ENCODE results near the gene RHOD.

RHOD gene

DNA sequence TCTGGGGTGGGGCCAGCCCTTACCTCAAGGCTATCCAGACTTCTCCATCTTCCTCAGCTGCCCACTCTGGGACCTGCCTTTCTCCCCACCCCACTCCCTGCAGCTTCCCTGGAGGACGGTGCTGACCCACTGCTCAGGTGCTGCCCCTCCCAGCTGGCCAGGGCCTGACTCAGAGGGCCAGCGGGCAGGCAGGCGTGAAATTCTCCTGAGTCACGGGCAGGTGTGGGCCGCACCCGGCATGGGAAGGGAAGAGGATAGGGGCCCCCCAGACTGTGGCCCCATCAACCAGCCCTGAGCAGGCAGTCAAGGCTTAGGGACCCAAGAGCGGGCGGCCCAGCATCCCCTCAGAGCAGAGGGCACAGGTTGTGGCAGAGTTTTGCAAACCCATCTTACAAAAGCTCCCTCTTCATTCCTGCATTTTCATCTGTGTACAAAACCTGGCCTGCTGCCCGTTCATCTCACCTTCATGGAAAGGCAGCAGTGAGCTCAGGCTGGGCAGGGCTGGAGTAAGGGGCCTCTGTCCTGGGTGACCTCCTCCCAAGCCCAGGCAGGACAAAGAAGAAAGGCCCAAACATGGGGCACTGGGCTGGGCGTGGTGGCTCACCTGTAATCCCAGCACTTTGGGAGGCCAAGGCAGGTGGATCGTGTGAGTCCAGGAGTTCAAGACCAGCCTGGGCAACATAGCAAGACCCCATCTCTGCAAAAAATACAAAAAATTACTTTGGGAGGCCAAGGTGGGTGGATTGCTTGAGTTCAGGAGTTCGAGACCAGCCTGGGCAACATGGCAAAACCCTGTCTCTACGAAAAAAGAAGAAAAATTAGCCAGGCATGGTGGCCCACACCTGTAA lies 6.1 kb downstream of the RHOD start:
- DNase-seq (ENCODE audit: low read depth in 2 of 2), result no peak

DNA sequence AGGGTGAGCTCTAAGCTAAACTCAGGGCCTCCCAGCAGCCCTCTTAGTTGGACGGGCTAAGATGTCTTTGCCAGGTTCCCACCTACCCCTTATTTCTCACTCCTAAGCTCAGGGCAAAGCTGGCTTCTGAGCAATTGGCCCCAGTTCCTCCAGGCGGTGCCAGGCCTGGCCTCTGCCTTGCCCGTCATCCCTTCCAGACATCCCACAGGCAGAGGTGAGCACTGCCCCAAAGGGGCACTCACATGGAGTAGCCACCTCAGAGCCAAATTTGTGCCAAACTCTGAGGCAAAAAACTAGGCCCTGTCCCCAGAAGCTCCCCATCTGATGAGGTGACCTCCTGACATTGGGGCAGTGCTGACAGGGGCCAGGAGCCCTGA lies 9.7 kb downstream of the RHOD start:
- no peak for DNase-seq (ENCODE audit: low read depth in 2 of 2)

DNA sequence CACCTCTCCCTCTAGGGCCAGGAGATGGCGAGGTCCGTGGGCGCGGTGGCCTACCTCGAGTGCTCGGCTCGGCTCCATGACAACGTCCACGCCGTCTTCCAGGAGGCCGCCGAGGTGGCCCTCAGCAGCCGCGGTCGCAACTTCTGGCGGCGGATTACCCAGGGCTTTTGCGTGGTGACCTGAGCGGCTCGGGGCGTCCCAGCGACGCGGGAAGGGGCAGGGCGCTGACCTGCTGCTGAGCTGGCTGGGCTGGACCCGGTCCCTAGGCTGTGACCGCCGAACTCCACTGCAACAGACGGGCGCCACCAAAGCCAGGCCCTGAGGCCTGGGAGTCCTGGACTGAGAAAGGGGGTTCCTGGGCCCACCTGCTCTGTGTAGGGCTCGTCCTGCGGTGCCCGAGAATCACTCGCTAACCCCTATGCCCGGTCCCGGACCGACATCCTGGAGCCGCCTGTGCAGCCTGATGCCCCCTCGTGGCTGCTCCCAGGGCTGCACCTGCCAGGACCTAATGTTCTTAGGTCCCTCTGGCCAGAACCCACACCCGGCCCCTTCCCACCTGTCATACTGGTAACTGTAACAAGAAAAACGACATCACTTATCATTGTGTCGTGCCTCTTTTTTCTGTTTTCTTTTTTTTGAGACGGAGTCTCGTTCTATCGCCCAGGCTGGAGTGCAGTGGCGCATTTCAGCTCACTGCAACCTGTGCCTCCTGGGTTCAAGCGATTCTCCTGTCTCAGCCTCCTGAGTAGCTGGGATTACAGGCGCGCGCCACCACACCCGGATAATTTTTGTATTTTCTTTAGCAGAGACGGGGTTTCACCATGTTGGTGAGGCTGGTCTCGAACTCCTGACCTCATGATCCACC lies 15.0 kb downstream of the RHOD start:
- DNase-seq (ENCODE audit: low read depth in 2 of 2), result peak; percentile 29 to 57

DNA sequence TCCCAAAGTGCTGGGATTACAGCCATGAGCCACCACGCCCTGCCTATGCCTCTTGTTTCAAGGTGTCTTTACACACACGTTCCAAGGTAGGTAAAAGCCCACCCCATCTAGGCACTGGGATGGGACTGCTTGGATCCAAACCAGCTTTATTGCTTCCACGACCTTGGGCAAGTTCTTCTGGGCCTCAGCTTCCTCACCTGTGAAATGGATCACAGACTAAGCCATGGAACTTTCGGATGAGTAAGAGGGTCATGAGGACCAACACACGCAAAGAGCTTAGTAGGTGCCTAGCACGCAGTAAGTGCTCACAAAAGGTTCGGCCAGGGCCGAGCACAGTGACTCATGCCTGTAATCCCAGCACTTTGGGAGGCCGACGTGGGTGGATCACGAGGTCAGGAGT lies 15.6 kb downstream of the RHOD start:
- DNase-seq (ENCODE audit: low read depth in 2 of 2), result no peak

DNA sequence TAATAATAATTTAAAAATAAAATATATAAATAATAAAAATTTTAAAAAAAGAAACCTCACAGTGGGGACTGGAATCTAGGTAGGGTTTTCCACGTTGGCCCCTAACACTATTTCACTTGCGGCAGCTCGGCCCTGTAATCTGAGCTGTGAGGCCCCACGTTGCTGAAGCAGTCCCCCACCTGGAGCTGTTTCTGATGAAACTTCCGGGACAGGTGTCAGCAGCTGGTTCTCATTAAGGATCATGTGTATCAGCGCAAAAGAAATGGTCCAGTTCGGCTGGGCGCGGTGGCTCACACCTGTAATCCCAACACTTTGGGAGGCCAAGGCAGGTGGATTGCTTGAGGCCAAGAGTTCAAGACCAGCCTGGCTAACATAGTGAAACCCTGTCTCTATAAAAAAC lies 17.3 kb downstream of the RHOD start:
- DNase-seq (ENCODE audit: low read depth in 2 of 2), result no peak

DNA sequence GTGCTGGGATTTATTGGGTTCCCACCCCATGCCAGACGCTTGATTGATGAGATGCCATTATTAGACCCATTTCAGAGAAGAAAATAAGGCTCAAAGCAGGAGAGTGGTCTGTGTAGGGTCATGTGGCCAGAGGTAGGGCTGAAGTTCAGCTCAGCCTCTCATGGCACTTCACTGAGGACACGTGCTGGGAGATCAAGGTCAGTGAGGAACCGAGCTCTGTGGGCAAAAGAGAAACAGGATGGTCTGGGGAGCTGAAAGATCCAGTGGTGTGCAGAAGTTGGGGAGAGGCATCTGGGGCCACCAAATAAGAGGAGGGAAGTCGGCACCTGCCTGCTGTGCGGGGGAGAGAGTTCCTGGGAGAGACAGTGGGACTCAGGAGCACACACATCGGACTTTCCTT lies 19.6 kb downstream of the RHOD start:
- DNase-seq (ENCODE audit: low read depth in 2 of 2), result no peak

DNA sequence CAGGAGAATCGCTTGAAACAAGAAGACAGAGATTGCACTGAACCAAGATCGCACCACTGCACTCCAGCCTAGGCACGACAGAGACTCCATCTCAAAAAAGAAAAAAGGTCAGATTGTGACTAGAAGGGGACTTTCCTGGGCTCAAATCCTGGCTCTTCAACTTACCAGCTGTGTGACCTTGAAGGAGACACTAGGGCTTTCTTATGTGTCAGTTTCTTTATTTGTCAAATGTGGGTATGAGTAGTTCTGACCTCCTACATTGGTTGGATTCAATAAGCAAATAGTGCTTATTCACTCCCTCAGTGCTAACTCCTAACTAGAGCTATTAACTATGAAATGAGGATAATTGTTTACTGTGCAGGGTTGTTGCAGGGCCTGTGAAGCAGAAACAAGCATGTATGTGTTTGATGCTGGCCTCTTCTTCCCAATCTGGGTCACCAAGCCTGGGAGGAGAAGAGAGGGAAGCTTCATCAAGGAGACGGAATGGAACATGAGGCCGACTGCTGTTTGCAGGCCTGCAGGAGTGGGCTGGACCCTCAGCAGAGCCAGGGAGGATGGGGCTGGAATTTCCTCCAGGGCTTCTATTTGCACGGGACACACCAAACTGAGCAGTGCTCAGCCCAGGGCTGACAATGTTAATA lies 22.5 kb downstream of the RHOD start:
- no peak for DNase-seq (ENCODE audit: low read depth in 2 of 2)

DNA sequence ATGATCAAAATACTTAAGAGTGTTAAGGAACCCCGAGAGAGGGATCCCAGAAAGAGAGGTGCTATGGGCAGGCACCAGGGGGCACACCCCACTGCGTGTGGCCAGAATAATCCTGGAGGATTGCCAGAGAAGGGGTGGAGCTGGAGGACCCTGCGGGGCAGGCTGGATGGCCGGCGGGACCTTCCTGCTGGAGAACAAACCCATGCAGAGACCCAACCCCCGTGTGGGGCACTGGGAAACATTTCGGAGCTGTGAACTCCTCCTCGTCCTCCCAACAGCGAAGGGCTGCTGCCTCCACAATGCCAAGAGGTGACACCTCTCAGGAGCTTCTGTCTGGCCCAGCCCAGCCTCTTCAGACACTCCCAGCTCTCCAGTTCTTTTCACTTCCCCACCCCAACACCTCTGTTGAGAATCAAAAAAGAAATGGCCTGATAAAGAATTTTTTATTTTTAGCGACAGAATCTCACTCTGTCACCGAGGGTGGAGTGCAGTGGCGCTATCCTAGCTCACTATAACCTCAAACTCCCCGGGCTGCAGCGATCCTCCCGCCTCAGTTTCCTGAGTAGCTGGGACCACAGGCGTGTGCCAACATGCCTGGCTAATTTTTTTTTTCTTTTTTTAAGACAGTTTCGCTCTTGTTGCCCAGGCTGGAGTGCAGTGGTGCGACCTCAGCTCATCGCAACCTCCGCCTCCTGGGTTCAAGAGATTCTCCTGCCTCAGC lies 25.6 kb downstream of the RHOD start:
- DNase-seq (ENCODE audit: low read depth in 2 of 2), result no peak

DNA sequence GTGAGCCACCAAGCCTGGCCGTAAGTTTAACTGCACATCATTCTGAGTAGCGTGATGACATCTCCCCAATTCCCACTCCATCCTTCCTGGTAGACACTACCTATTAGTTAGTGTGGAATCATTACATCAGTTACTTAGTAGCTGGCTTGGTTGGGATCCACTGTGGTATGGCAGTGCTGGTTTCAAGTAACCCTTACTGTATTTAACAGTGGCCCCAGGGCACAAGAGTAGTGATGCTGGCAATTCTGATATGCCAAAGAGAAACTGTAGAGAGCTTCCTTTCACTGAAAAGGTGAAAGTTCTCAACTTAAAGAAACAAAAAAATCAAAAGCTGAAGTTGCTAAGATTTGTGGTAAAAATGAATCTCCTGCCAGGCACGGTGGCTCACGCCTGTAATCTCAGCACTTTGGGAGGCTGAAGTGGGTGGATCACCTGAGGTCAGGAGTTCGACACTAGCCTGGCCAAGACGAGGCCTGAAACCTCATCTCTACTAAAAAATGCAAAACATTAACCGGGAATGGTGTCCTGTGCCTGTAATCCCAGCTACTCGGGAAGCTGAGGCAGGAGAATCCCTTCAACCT lies 27.2 kb downstream of the RHOD start:
- no peak for DNase-seq (ENCODE audit: low read depth in 2 of 2)

DNA sequence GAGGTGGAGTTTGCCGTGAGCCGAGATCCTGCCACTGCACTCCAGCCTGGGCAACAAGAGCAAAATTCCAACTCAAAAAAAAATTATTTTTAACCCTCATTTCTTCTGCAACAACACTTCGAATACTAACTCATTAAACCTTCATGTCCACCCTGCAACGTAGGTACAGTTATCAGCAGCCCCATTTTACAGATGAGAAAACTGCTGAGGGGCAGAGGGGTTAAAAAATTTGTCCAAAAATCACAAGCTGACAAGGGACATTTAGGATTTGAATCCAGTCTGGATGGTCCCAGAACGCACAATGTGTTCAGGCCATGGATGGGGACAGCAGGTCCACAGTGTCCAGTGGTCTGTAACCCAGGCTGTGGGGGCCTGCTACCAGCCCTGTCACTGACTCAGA lies 29.0 kb downstream of the RHOD start:
- DNase-seq (ENCODE audit: low read depth in 2 of 2), result no peak

DNA sequence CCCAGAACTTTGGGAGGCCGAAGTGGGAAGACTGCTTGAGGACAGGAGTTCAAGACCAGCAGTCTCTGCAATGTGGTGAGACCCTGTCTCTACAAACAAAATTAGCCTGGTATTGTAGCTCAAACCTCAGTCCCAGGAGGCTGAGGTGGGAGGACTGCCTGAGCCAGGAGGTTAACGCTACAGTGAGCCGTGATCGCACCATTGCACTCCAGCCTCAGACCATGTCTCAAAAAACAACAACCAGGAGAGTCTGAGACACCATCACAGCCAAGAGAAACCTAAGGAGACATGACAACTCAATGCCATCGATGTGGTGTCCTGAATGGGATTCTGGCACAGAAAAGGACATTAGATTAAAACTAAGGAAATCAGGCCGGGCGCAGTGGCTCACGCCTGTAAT lies 34.1 kb downstream of the RHOD start:
- no peak for DNase-seq (ENCODE audit: low read depth in 2 of 2)

DNA sequence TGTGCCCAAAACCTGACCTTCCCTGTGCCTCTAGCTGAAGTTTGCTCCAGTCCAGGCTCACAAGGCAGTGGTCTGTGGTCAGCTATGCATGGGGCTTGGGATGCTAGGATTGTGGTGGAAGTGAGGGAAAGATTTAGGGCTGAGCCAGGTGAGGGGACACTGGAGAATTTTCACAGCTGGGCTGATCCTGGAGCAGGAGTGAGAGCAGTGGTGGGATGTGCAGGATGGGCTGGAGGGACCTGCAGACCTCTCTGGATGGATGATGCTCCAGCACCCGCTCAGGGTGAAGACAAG lies 38.5 kb downstream of the RHOD start:
- DNase-seq (ENCODE audit: low read depth in 2 of 2), result no peak

DNA sequence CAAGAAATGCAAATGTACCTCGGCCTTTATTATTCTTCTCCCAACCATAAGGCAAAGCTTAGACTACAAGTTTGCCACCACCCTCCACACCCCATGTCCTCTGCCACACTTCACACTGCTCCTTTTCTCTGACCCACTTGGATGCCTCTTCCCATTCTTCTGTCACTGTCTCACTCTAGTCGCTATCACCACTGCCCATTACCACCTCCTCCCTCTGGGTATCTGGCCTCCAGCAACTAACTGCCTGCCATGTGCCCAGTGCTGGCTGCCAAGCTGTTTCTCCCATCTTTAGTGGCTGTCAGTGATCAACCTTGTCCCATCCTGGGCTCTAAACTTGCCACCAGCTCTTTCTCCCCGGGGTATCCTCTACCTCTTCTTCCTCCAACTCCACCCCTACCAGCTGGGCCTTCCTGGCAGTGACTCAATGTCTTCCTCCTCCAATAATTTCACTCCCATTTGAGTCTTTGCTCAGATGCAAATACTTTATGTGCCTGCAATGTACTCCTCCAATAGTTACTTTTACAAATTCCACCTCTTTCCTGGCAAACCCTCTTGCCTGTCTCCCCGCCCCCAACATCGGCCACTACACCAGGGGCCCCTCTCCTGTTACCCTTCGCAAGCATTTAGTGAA lies 42.3 kb downstream of the RHOD start:
- no peak for DNase-seq (ENCODE audit: low read depth in 2 of 2)

DNA sequence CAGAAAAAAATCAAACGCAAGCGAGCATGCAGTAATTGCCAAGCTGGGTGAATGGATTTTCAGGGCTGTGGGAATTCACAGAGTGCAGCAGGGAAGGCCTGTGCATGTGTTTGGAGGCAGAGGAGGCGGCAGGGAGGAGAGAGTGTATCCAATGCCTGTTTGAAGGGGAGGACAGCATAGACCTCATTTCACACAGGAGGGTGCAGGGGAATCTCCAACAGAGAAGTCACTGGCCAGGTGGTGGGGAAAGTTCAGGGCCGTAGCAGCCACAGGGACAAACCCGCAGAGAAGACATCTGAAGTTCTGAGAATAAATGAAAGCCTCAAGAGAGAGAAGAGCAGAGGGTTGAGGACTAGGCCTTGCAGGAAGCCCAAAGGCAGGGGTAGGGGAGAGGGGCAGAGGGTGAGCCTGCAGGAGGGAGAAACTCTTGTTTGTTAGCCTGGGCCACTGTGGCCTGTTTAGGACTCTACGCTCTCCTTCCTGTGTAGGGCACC lies 43.2 kb downstream of the RHOD start:
- no peak for DNase-seq (ENCODE audit: low read depth in 2 of 2)

DNA sequence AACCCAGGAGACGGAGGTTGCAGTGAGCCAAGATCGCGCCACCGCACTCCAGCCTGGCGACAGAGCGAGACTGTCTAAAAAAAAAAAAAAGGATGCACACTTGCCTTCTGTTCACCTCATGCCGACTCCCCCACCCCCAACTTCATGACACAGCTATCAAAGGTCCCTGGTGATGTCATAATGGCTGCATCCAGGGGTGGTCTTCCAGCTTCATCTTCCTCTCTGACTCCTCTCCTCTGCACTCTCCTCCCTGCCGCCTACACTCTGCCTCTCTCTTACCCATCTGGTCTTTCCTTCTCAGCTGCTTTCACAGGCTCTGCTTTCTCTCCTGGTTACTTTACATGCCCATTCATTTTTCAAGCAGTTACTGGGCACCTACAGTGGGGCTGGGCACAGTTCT lies 46.0 kb downstream of the RHOD start:
- no peak for DNase-seq (ENCODE audit: low read depth in 2 of 2)

DNA sequence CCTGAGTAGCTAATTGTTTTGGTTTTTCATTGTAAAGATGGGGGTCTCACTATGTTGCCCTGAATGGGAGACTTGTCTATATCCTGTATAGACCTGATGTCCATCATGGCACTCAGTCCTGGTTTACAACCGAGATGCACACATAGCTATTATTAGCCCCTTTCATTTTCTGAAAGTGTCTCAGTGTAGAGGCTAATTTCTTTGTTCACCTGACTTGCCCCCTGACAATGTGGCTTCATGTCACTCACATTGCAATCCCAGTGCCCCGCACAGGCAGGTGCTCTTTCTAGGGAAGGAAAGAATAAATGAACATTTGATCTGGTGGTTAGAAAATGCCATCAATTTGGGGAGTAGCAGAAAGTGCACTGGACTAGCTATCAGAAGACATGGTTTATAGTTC lies 49.3 kb downstream of the RHOD start:
- DNase-seq (ENCODE audit: low read depth in 2 of 2), result no peak

DNA sequence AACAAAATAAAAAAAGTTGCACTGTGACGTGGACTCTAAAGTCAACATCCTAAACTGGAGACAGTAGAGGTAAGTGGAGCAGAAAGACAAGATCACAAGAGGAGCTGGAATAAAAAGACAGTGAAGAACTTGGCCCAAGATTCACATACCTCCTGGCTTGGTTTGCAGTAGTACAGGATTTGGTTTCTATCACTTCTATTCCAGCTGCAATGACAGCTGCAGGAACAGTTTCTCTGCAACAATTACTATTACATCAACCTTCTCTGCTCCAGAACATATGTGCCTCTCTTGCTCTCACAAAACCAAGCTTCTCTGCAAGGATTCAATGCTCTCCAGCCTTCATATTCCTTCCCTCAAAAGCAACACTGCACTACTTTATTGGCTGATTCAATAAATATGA lies 54.6 kb downstream of the RHOD start:
- no peak for DNase-seq (ENCODE audit: low read depth in 2 of 2)

DNA sequence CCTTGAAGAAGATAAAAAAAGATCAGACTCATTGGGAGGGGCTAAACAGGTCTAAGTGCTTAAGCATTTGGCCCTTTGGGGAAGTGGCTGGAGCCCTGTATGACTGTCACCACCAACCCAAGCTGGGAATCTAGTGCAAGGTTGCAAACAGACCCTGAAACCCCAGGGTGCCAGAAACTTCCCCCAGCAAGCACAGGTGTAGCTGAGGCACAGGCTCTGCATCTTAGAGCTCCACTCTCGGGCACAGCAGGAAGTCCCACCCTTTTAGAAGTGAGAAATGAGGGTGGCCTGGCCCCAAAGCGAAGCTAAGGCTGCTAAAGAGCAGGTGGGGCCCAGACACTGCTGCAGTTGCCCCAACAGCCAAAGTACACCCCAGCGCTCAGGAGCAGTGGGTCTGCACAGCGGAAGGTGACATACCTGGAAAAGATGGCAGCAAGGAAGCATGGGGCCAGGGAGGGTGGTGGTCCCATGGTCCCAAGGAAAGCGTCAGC lies 56.6 kb downstream of the RHOD start:
- no peak for DNase-seq (ENCODE audit: low read depth in 2 of 2)

DNA sequence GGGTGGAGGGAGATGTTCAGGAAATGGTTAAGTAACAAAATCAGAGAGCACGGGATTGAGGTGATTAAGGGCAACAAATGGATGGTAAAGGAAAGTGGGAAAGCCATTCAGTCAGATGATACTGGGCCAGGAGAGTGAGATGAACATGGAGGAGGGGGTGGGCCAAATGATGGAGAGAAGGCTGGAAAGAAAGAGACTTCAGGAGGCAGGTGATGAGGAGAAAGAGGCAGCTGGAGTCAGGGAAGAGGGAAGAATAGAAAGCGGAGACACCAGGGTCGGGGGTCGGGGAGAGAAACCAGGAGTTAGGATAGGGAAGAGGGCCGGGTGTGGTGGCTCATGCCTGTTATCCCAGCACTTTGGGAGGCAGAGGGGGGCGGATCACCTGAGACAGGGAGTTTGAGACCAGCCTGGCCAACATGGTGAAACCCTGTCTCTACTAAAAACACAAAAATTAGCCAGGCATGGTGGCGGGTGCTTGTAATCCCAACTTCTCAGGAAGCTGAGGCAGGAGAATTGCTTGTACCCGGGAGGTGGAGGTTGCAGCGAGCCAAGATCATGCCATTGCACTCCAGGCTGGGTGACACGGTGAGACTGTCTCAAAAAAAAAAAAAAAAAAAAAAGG lies 57.7 kb downstream of the RHOD start:
- no peak for DNase-seq (ENCODE audit: low read depth in 2 of 2)

DNA sequence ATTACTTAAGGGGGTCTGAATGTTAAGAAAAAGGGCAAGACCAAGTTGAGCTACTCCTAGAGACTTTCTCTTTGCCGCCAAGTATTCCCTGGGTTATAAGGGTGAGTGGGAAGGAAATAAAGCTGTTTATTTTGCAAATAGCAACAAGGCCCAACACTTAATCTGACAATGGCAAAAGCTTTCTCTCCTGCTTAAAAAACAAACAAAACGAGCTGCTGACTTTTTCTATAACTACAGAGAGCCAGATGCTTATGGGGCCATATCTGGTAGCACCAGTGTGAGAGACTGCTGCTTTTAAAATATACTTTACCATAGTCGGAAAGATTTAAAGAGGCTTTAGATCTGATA lies 60.1 kb downstream of the RHOD start:
- no peak for DNase-seq (ENCODE audit: low read depth in 2 of 2)

DNA sequence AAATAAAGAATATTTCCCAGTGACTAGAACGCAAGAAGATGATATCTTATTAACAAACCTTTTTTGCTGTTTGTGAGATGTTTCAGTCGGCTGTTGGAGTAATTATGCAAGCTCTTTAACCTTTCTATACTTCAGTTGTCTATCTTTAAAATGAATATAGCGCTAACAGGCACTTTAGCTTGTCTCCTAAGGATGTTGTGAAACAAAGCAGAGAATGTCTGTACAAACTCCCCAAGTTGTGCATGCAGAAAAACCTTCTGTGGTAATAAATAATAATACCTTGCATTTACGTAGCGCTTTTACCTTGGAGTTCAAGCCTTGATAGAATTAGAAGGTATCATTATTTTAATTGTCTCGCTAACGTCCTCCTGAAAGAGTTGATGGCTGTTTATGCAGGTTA lies 60.5 kb downstream of the RHOD start:
- no peak for DNase-seq (ENCODE audit: low read depth in 2 of 2)

All from stimulated activated CD8-positive, alpha-beta memory T cell treated with anti-CD3 and anti-CD28 coated beads, Interleukin-7, amount 100 ng/mL, for 4 hours (primary cell).